H1 (cell line): ENCODE measurements around the gene THTPA. TPM values are rescaled to one million over a fixed set of nuclear protein-coding genes. Genes with fewer than 3 reads are reported as not detected.
"Not testable (repeated sequence)": the region's sequence is repeated elsewhere in the genome, so short reads cannot be mapped to it uniquely, and the experiment has no call there.

Source experiments
- CTCF ChIA-PET: fragments of 300-600 bp; sonication (Branson Sonifier 250); formaldehyde crosslinking; loops from one replicate; lab custom pipeline; 2021; ENCODE audit not compliant: partially characterized antibody; lab: Charles Lee
- POLR2A ChIA-PET: fragments of 300-600 bp; sonication (Branson Sonifier 250); formaldehyde crosslinking; loops from one replicate; lab custom pipeline; 2021; ENCODE audit warnings: inconsistent platforms; ENCODE audit not compliant: partially characterized antibody; lab: Charles Lee
- DNase-seq, 2 experiments: peaks; one replicate each; pipeline versions ENCODE4 v3.0.0 to v3.0.0-alpha.2; 2010 to 2022; ENCODE audit warnings: low spot score in 2 of 2, low read depth in 1 of 2, mixed read lengths in 1 of 2
- FAIRE-seq: peaks from 2 replicates; lab custom pipeline; 2011; peaks lifted over from hg19 to GRCh38; lab: Jason Lieb, UNC
- H2AFZ ChIP-seq: 2 replicates; pipeline ENCODE4 v1.8.1; 2012; ENCODE audit warnings: low read length, inconsistent platforms
- H2AK5ac ChIP-seq: 2 replicates; pipeline ENCODE4 v1.6.1; 2013; ENCODE audit warnings: low read depth, low read length
- H2BK120ac ChIP-seq: replicated peaks from 2 replicates; pipeline ENCODE3; 2013; ENCODE audit warnings: low read depth, low read length, inconsistent platforms
- H2BK12ac ChIP-seq: 2 replicates; pipeline ENCODE4 v1.6.1; 2013; ENCODE audit warnings: low read depth, low read length
- H2BK15ac ChIP-seq: 2 replicates; pipeline ENCODE4 v1.6.1; 2013; ENCODE audit warnings: low read length
- H2BK20ac ChIP-seq: 2 replicates; pipeline ENCODE4 v1.6.1; 2013; ENCODE audit warnings: low read length
- H2BK5ac ChIP-seq: 2 replicates; pipeline ENCODE4 v1.6.1; 2013; ENCODE audit warnings: low read depth, low read length
- H3K14ac ChIP-seq: 2 replicates; pipeline ENCODE4 v1.6.1; 2013; ENCODE audit warnings: inconsistent platforms; ENCODE audit not compliant: insufficient read length
- H3K18ac ChIP-seq: 2 replicates; pipeline ENCODE4 v1.6.1; 2013; ENCODE audit warnings: low read length; ENCODE audit errors: extremely low read depth
- H3K23ac ChIP-seq: 2 replicates; pipeline ENCODE4 v1.6.1; 2013; ENCODE audit warnings: inconsistent platforms; ENCODE audit not compliant: insufficient read length
- H3K23me2 ChIP-seq: 2 replicates; pipeline ENCODE4 v1.6.1; 2013; ENCODE audit warnings: low read depth, low read length
- H3K27ac ChIP-seq: 2 replicates; pipeline ENCODE4 v1.6.1; 2011; ENCODE audit warnings: low read depth, low read length, inconsistent platforms
- H3K27me3 ChIP-seq, 4 experiments: replicated peaks in 1 of 4; 1 replicate in 1 of 4; 2 replicates in 3 of 4; pipeline versions ENCODE4 v1.6.1 to v1.8.1; 2011 to 2013; ENCODE audit warnings: low read length in 3 of 4, mild to moderate bottlenecking in 3 of 4, inconsistent platforms in 2 of 4, mixed read lengths in 2 of 4, moderate library complexity in 1 of 4; ENCODE audit not compliant: control insufficient read depth in 3 of 4, insufficient read depth in 3 of 4; ENCODE audit errors: extremely low read depth in 1 of 4
- H3K36me3 ChIP-seq, 4 experiments: 2 replicates each; pipeline versions ENCODE4 v1.6.1 to v1.8.1; 2011 to 2013; ENCODE audit warnings: mild to moderate bottlenecking in 4 of 4, low read length in 3 of 4, moderate library complexity in 2 of 4, control low read depth in 1 of 4, inconsistent platforms in 1 of 4; ENCODE audit not compliant: insufficient read depth in 4 of 4, control insufficient read depth in 2 of 4
- H3K4ac ChIP-seq: replicated peaks from 2 replicates; pipeline ENCODE3; 2013; ENCODE audit warnings: low read length, low read depth, mixed read lengths, inconsistent platforms; ENCODE audit not compliant: insufficient read length
- H3K4me1 ChIP-seq, 4 experiments: replicated peaks in 1 of 4; 1 replicate in 1 of 4; 2 replicates in 3 of 4; pipeline versions ENCODE4 v1.6.1 to v1.8.1; 2011 to 2013; ENCODE audit warnings: low read length in 3 of 4, inconsistent platforms in 2 of 4, mixed read lengths in 1 of 4; ENCODE audit not compliant: insufficient read depth in 4 of 4, control insufficient read depth in 3 of 4
- H3K4me2 ChIP-seq, 2 experiments: 2 replicates each; pipeline versions ENCODE4 v1.6.1 to v1.8.1; 2011 to 2013; ENCODE audit warnings: low read depth in 2 of 2, low read length in 2 of 2, control low read depth in 1 of 2, inconsistent platforms in 1 of 2, mild to moderate bottlenecking in 1 of 2; ENCODE audit not compliant: insufficient read depth in 1 of 2
- H3K4me3 ChIP-seq, 4 experiments: fragments of 200-600, 300-600 bp in 1 of 4; sonication (generic), shearing (Covaris generic), sonication (Bioruptor Twin) in 1 of 4; 2 replicates each; pipeline versions ENCODE4 v1.5.1 to v1.8.1; 2011 to 2016; ENCODE audit warnings: low read length in 4 of 4, low read depth in 3 of 4, control low read depth in 2 of 4, inconsistent platforms in 2 of 4, mild to moderate bottlenecking in 2 of 4, mixed read lengths in 1 of 4, moderate library complexity in 1 of 4; ENCODE audit not compliant: insufficient read depth in 2 of 4; ENCODE audit errors: extremely low read depth in 1 of 4
- H3K56ac ChIP-seq: replicated peaks from 2 replicates; pipeline ENCODE3; 2013; ENCODE audit warnings: low read depth, mild to moderate bottlenecking, mixed read lengths, low read length, inconsistent platforms; ENCODE audit not compliant: insufficient read length
- H3K79me1 ChIP-seq: 2 replicates; pipeline ENCODE4 v1.6.1; 2013; ENCODE audit warnings: low read depth, low read length, control low read depth
- H3K79me2 ChIP-seq, 2 experiments: 2 replicates each; pipeline versions ENCODE4 v1.6.1 to v1.8.1; 2012 to 2013; ENCODE audit warnings: low read length in 2 of 2, mild to moderate bottlenecking in 2 of 2, inconsistent platforms in 1 of 2; ENCODE audit not compliant: insufficient read depth in 2 of 2, control insufficient read depth in 1 of 2
- H3K9ac ChIP-seq, 4 experiments: replicated peaks in 1 of 4; 1 replicate in 1 of 4; 2 replicates in 3 of 4; pipeline versions ENCODE4 v1.6.1 to v1.8.1; 2011 to 2013; ENCODE audit warnings: low read depth in 3 of 4, low read length in 3 of 4, control low read depth in 2 of 4, mild to moderate bottlenecking in 2 of 4, moderate library complexity in 2 of 4, inconsistent platforms in 1 of 4; ENCODE audit errors: extremely low read depth in 1 of 4
- H3K9me3 ChIP-seq, 2 experiments: 2 replicates each; pipeline versions ENCODE4 v1.6.1 to v1.8.1; 2012 to 2013; ENCODE audit warnings: mild to moderate bottlenecking in 2 of 2, moderate library complexity in 2 of 2, control low read depth in 1 of 2, inconsistent platforms in 1 of 2, low read depth in 1 of 2, low read length in 1 of 2, mixed read lengths in 1 of 2; ENCODE audit not compliant: insufficient read depth in 2 of 2
- H4K20me1 ChIP-seq, 2 experiments: replicated peaks in 1 of 2; 2 replicates each; pipeline versions ENCODE3 to v1.8.1; 2011 to 2013; ENCODE audit warnings: inconsistent platforms in 2 of 2, low read length in 2 of 2, mild to moderate bottlenecking in 1 of 2; ENCODE audit not compliant: insufficient read depth in 2 of 2, control insufficient read depth in 1 of 2
- H4K5ac ChIP-seq: 2 replicates; pipeline ENCODE4 v1.6.1; 2013; ENCODE audit warnings: low read length, low read depth, mixed read lengths, inconsistent platforms; ENCODE audit not compliant: insufficient read length
- H4K8ac ChIP-seq: 2 replicates; pipeline ENCODE4 v1.8.0; 2013; ENCODE audit warnings: mild to moderate bottlenecking, moderate library complexity, low read length, inconsistent platforms; ENCODE audit not compliant: insufficient read depth; ENCODE audit errors: extremely low read depth
- H4K91ac ChIP-seq: replicated peaks from 2 replicates; pipeline ENCODE3; 2013; ENCODE audit warnings: low read length, mixed read lengths, inconsistent platforms; ENCODE audit not compliant: insufficient read length
- WGBS, 2 experiments: shearing (Covaris generic) in 1 of 2; methylation state at CpG; one replicate each; pipeline versions ENCODE4 v1.1.6 to v1.1.7; 2013 to 2015; ENCODE audit warnings: low lambda C conversion rate in 2 of 2, mixed read lengths in 2 of 2, inconsistent platforms in 1 of 2, low coverage in 1 of 2, missing lambda C conversion rate in 1 of 2; ENCODE audit not compliant: insufficient replicate concordance in 2 of 2, insufficient coverage in 1 of 2, insufficient read length in 1 of 2; ENCODE audit errors: extremely low coverage in 1 of 2, missing lambda C conversion rate in 1 of 2; 5-methylcytosine and 5-hydroxymethylcytosine counted together
- polyA plus RNA-seq, 7 experiments: library from polyadenylated mRNA; depleted of rRNA in 3 of 7; stranded (reverse) in 5 of 7; unstranded in 2 of 7; fragments of >200 nt in 5 of 7; fragments of 200-250 nt in 2 of 7; gene quantifications; 1 replicate in 5 of 7; 2 replicates in 1 of 7; 4 replicates in 1 of 7; pipeline versions ENCODE4 v1.2.1 to v1.2.3, GENCODE V29; 2011 to 2013; ENCODE audit warnings: missing spikeins in 2 of 7, mixed read lengths in 2 of 7
- total RNA-seq: library from RNA; stranded (reverse); fragmentation: NEBNext Ultra II Directional; extraction: Animal tissue kit (Norgen Biotek cat#: 25700); gene quantifications from 2 replicates; pipeline ENCODE4 v1.2.1, GENCODE V29; 2021

The THTPA gene
- total and polyA plus RNA-seq, 2 of the 8 experiments (the other 6 are each of a cell fraction or from before 2014, with no cell fraction given) = 16.6 to 19.0 TPM

DNA sequence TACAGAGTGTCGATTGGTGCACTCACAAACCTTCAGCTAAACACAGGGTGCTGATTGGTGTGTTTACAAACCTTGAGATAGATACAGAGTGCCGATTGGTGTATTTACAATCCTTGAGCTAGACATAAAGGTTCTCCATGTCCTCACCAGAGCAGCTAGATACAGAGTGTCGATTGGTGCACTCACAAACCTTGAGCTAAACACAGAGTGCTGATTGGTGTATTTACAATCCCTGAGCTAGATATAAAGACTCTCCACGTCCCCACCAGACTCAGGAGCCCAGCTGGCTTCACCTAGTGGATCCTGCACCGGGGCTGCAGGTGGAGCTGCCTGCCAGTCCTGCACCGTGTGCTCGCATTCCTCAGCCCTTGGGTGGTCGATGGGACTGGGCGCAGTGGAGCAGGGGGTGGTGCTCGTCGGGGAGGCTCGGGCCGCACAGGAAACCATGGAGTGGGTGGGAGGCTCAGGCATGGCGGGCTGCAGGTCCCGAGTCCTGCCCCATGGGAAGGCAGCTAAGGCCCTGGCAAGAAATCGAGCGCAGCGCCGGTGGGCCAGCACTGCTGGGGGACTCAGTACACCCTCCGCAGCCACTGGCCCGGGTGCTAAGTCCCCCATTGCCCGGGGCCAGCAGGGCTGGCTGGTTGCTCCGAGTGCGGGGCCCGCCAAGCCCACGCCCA is 28.6 kb downstream of the THTPA start:
- FAIRE-seq, H3K4me2 ChIP-seq, H2AK5ac ChIP-seq, H3K9me3 ChIP-seq, H3K36me3 ChIP-seq, H3K14ac ChIP-seq, H3K56ac ChIP-seq, H3K4ac ChIP-seq, H4K20me1 ChIP-seq, H3K27ac ChIP-seq, H3K79me1 ChIP-seq, H3K27me3 ChIP-seq, H2BK15ac ChIP-seq, H3K18ac ChIP-seq, H4K8ac ChIP-seq, H4K5ac ChIP-seq, H3K4me3 ChIP-seq, H3K23me2 ChIP-seq, H2AFZ ChIP-seq, CTCF ChIA-PET, H4K91ac ChIP-seq, H2BK12ac ChIP-seq, H3K79me2 ChIP-seq, H2BK20ac ChIP-seq, H2BK120ac ChIP-seq, H2BK5ac ChIP-seq, DNase-seq, H3K9ac ChIP-seq, H3K4me1 ChIP-seq, H3K23ac ChIP-seq: not testable (repeated sequence)
- WGBS, 2 experiments = 92% methylated on average over 10 of the region's 26 CpGs; no CpG with 5 or more reads in 1 of the 2 experiments
- POLR2A ChIA-PET = interaction anchor here (0.6 to 1.2 kb wide), 3 partner anchors 17 to 53 kb away, joined by 3 read pairs; no protein-coding TSS in a partner anchor
